H9 (cell line): ENCODE results near the gene SETD5. TPM values are rescaled to one million over a fixed set of nuclear protein-coding genes. Genes with fewer than 3 reads are reported as not detected.

Experiments
- DNase-seq: peaks from one replicate; pipeline ENCODE4 v3.0.0-alpha.2; 2017
- H2AFZ ChIP-seq: one replicate; pipeline ENCODE4 v1.6.1; 2013; ENCODE audit warnings: mild to moderate bottlenecking, low read length, control low read depth, moderate library complexity
- H2AK5ac ChIP-seq: 2 replicates; pipeline ENCODE4 v1.6.1; 2013; ENCODE audit warnings: low read length, control low read depth, mixed read lengths; ENCODE audit not compliant: insufficient read length
- H2BK120ac ChIP-seq: one replicate; pipeline ENCODE4 v1.6.1; 2013; ENCODE audit warnings: low read depth, mild to moderate bottlenecking, low read length, control low read depth, inconsistent platforms; ENCODE audit not compliant: poor library complexity, severe bottlenecking
- H2BK12ac ChIP-seq: 2 replicates; pipeline ENCODE4 v1.6.1; 2013; ENCODE audit warnings: low read length, control low read depth, mixed read lengths, low read depth; ENCODE audit not compliant: insufficient read length
- H2BK15ac ChIP-seq: 2 replicates; pipeline ENCODE4 v1.6.1; 2013; ENCODE audit warnings: low read depth, low read length, control low read depth
- H2BK20ac ChIP-seq: one replicate; pipeline ENCODE4 v1.6.1; 2013; ENCODE audit warnings: low read depth, mild to moderate bottlenecking, low read length, control low read depth, inconsistent platforms; ENCODE audit not compliant: poor library complexity, severe bottlenecking
- H2BK5ac ChIP-seq: 2 replicates; pipeline ENCODE4 v1.6.1; 2013; ENCODE audit warnings: low read length, control low read depth, mixed read lengths; ENCODE audit not compliant: insufficient read length
- H3K14ac ChIP-seq: 2 replicates; pipeline ENCODE4 v1.6.1; 2013; ENCODE audit warnings: low read length, control low read depth; ENCODE audit not compliant: insufficient read depth
- H3K18ac ChIP-seq: 2 replicates; pipeline ENCODE4 v1.6.1; 2013; ENCODE audit warnings: low read depth, mild to moderate bottlenecking, mixed read lengths, low read length, control low read depth; ENCODE audit not compliant: insufficient read length
- H3K23ac ChIP-seq: 2 replicates; pipeline ENCODE4 v1.6.1; 2013; ENCODE audit warnings: low read length, control low read depth, mixed read lengths, low read depth; ENCODE audit not compliant: insufficient read length
- H3K23me2 ChIP-seq: 2 replicates; pipeline ENCODE4 v1.6.1; 2013; ENCODE audit warnings: low read depth, mild to moderate bottlenecking, mixed read lengths, low read length, control low read depth; ENCODE audit not compliant: insufficient read length, poor library complexity, severe bottlenecking
- H3K27ac ChIP-seq: 2 replicates; pipeline ENCODE4 v1.5.1; 2013; ENCODE audit warnings: low read length, control low read depth, mixed read lengths, low read depth; ENCODE audit not compliant: insufficient read length
- H3K27me3 ChIP-seq: 2 replicates; pipeline ENCODE4 v1.6.1; 2013; ENCODE audit warnings: low read length, control low read depth, inconsistent platforms; ENCODE audit not compliant: insufficient read depth
- H3K4ac ChIP-seq: 2 replicates; pipeline ENCODE4 v1.6.1; 2013; ENCODE audit warnings: low read depth, mild to moderate bottlenecking, control low read depth, inconsistent platforms, low read length, moderate library complexity
- H3K4me1 ChIP-seq: 2 replicates; pipeline ENCODE4 v1.6.1; 2013; ENCODE audit warnings: low read length, control low read depth, inconsistent platforms; ENCODE audit not compliant: insufficient read depth
- H3K4me2 ChIP-seq: 2 replicates; pipeline ENCODE4 v1.6.1; 2013; ENCODE audit warnings: low read length, control low read depth, mixed read lengths; ENCODE audit not compliant: insufficient read length, insufficient read depth
- H3K56ac ChIP-seq: 2 replicates; pipeline ENCODE4 v1.6.1; 2013; ENCODE audit warnings: low read depth, mild to moderate bottlenecking, mixed read lengths, low read length, control low read depth; ENCODE audit not compliant: insufficient read length
- H3K79me1 ChIP-seq: 2 replicates; pipeline ENCODE4 v1.6.1; 2013; ENCODE audit warnings: low read depth, mild to moderate bottlenecking, moderate library complexity, low read length, control low read depth, inconsistent platforms; ENCODE audit not compliant: insufficient read depth, poor library complexity, severe bottlenecking
- H3K79me2 ChIP-seq: 2 replicates; pipeline ENCODE4 v1.6.1; 2013; ENCODE audit warnings: low read length, control low read depth, inconsistent platforms; ENCODE audit not compliant: insufficient read depth
- H3K9ac ChIP-seq: 2 replicates; pipeline ENCODE4 v1.6.1; 2013; ENCODE audit warnings: low read length, control low read depth, mixed read lengths; ENCODE audit not compliant: insufficient read length; ENCODE audit errors: extremely low read depth
- H3K9me3 ChIP-seq: one replicate; pipeline ENCODE4 v1.6.1; 2013; ENCODE audit warnings: low read depth, low read length, inconsistent platforms; ENCODE audit not compliant: control insufficient read depth
- H3T11ph ChIP-seq: one replicate; pipeline ENCODE4 v1.6.1; 2013; ENCODE audit warnings: mild to moderate bottlenecking, low read length, control low read depth, inconsistent platforms
- H4K20me1 ChIP-seq: one replicate; pipeline ENCODE4 v1.6.1; 2013; ENCODE audit not compliant: control insufficient read depth, insufficient read length, insufficient read depth
- H4K5ac ChIP-seq: 2 replicates; pipeline ENCODE4 v1.6.1; 2013; ENCODE audit warnings: low read depth, mild to moderate bottlenecking, mixed read lengths, low read length, control low read depth; ENCODE audit not compliant: insufficient read length
- H4K8ac ChIP-seq: replicated peaks from 2 replicates; pipeline ENCODE4 v1.6.1; 2013; ENCODE audit warnings: low read length, control low read depth, mixed read lengths, low read depth; ENCODE audit not compliant: insufficient read length
- H4K91ac ChIP-seq: 2 replicates; pipeline ENCODE4 v1.6.1; 2013; ENCODE audit warnings: low read depth, mild to moderate bottlenecking, moderate library complexity, mixed read lengths, low read length, control low read depth; ENCODE audit not compliant: insufficient read length
- H3K27ac Mint-ChIP-seq, 3 experiments: 2 replicates in 2 of 3; 3 replicates in 1 of 3; pipeline ENCODE4 v1.8.0; 2020 to 2021; ENCODE audit warnings: mixed read lengths in 3 of 3, mild to moderate bottlenecking in 1 of 3, moderate library complexity in 1 of 3
- H3K27me3 Mint-ChIP-seq: 2 replicates; pipeline ENCODE4 v1.8.0; 2021; ENCODE audit warnings: low read depth, mild to moderate bottlenecking, moderate library complexity, mixed read lengths
- H3K36me3 Mint-ChIP-seq, 3 experiments: 2 replicates in 2 of 3; 3 replicates in 1 of 3; pipeline ENCODE4 v1.8.0; 2020 to 2021; ENCODE audit warnings: low read depth in 3 of 3, mixed read lengths in 3 of 3; ENCODE audit not compliant: insufficient read depth in 1 of 3
- H3K4me1 Mint-ChIP-seq, 2 experiments: 2 replicates each; pipeline ENCODE4 v1.8.0; 2020; ENCODE audit warnings: mixed read lengths in 2 of 2
- H3K4me3 Mint-ChIP-seq, 2 experiments: 2 replicates in 1 of 2; 3 replicates in 1 of 2; pipeline ENCODE4 v1.8.0; 2020 to 2021; ENCODE audit warnings: mild to moderate bottlenecking in 2 of 2, mixed read lengths in 2 of 2, moderate library complexity in 1 of 2
- H3K9me3 Mint-ChIP-seq, 2 experiments: 2 replicates in 1 of 2; 3 replicates in 1 of 2; pipeline ENCODE4 v1.8.0; 2020; ENCODE audit warnings: mild to moderate bottlenecking in 2 of 2, mixed read lengths in 2 of 2, moderate library complexity in 1 of 2
- CTCF ChIP-seq: fragments of 200-600 bp; sonication (generic); conservative IDR thresholded peaks from 3 replicates; pipeline ENCODE4 v1.8.0; 2021; ENCODE audit warnings: antibody characterized with exemption, mild to moderate bottlenecking
- WGBS: extraction: QIAGEN DNeasy Blood & Tissue Kit; methylation state at CpG from one replicate; pipeline ENCODE4 v1.1.7; 2013; ENCODE audit warnings: missing lambda C conversion rate, low lambda C conversion rate, mixed read lengths; ENCODE audit not compliant: insufficient read length; ENCODE audit errors: extremely low coverage; 5-methylcytosine and 5-hydroxymethylcytosine counted together
- total RNA-seq: library from RNA; stranded (reverse); gene quantifications from 2 replicates; pipeline ENCODE4 v1.2.1, GENCODE V29; 2021

The SETD5 gene
- total RNA-seq, 1 experiment from 2014 or later = 207 TPM

DNA sequence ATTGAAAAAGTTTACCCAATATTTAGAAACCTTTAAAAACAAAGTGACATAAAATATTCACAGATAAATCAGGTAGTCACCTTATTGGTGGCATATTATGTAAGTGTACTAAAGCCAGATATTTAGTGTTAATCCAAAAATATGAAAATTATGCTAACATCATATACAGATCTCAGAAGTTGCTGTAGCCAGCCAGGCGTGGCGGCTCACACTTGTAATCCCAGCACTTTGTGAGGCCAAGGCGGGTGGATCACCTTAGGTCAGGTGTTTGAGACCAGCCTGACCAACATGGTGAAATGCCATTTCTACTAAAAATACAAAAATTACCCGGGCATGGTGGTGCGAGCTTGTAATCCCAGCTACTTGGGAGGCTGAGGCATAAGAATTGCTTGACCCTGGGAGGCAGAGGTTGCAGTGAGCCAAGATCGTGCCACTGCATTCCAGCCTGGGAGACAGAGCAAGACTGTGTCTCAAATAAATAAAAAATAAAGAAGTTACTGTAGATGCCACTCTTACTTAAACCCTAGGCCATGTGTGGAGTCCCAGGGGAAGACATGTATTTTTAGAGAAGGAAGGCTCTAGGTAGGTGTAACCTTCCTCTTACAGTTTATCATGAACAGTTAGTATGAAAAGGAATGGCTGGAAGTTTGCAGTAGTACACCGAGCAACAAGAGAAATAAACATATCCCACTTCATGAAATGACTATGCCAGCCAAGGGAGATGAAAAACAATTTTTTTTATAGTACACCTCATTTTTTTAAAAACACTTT lies 9.6 kb downstream of the SETD5 start:
- Histone ChIP-seq H2BK20ac (no peak overlapping the region), H3K4ac (no peak overlapping the region), H3K79me1 (no peaks in the 10 kb centered on the region), H4K5ac (no peak overlapping the region), H2AK5ac (no peak overlapping the region), H3K14ac (no peak overlapping the region), H3K23me2 (peaks cover 6% of the 10 kb centered on the region), H3K23ac (no peak overlapping the region), H3K56ac (no peak overlapping the region), H3K4me1 (no peaks in the 10 kb centered on the region; the same call in none of the 2 replicates), H3K79me2 (peaks cover 76% of the 10 kb centered on the region), H2BK5ac (no peak overlapping the region), H3T11ph (no peak overlapping the region), H2BK12ac (no peak overlapping the region), H2BK120ac (no peak overlapping the region), H4K8ac (no peak overlapping the region), H3K4me2 (no peak overlapping the region), H3K18ac (no peak overlapping the region), H3K9ac (no peak overlapping the region), H2BK15ac (no peak overlapping the region), H4K20me1 (peaks cover 2% of the 10 kb centered on the region), H3K27ac (no peak overlapping the region), H3K27me3 (no peaks in the 10 kb centered on the region), H3K9me3 (no peaks in the 10 kb centered on the region), H4K91ac (no peak overlapping the region), H2AFZ (no peak overlapping the region)
- Mint-ChIP-seq H3K9me3 (peaks cover 0 to 6% of the 10 kb centered on the region in 2 experiments; a peak in 3 of 5 replicates), H3K4me1 (peaks cover 44 to 57% of the 10 kb centered on the region in 2 experiments), H3K36me3 (peaks cover 4 to 17% (median 16%) of the 10 kb centered on the region in 3 experiments; a peak in 5 of 7 replicates), H3K4me3 (0 out of 5 replicates have a peak overlapping the region, but pooled peaks of 1 of the 2 experiments have one; percentile 50), H3K27me3 (no peaks in the 10 kb centered on the region), H3K27ac (peak overlapping the region in 2 of 3 experiments; percentile 42 to 87; a peak in 2 of 7 replicates)
- no peak for TF ChIP-seq CTCF
- DNase-seq = no peak
- no CpG with 5 or more reads among the region's 7 CpGs for WGBS
